Lower leg skin (tissue), 4 donors: ENCODE data around the gene TMTC1. TPM values are rescaled to one million over a fixed set of nuclear protein-coding genes. Genes with fewer than 3 reads are reported as not detected.

ENCODE experiments used
- DNase-seq, 2 donors: peaks; one replicate each; pipeline ENCODE4 v3.0.0-alpha.2; 2019; ENCODE audit warnings: low spot score in 2 of 2
- H3K4me3 ChIP-seq: fragments of 200-600 bp; sonication (generic); 2 replicates; pipeline ENCODE4 v1.5.1; 2017; ENCODE audit warnings: mild to moderate bottlenecking, low read depth; ENCODE audit not compliant: poor library complexity, severe bottlenecking
- CTCF ChIP-seq, 3 donors: fragments of 450-650 bp; IDR thresholded peaks; one replicate each; pipeline ENCODE4 v1.5.1; 2016; ENCODE audit warnings: antibody characterized with exemption in 3 of 3, mild to moderate bottlenecking in 3 of 3, moderate library complexity in 2 of 3
- POLR2A ChIP-seq, 2 donors: fragments of 450-650 bp; IDR thresholded peaks; one replicate each; pipeline ENCODE4 v1.6.1; 2016 to 2017; ENCODE audit warnings: antibody characterized with exemption in 2 of 2, mild to moderate bottlenecking in 1 of 2, moderate library complexity in 1 of 2
- WGBS, 2 donors: methylation state at CpG; one replicate each; pipeline ENCODE4 v1.1.5; 2018; 5-methylcytosine and 5-hydroxymethylcytosine counted together
- intact Hi-C: fragments of 100-400 bp; cut with DNase I; formaldehyde crosslinking; loops from one replicate; pipeline ENCODE4 v1.15.0; 2023; ENCODE audit warnings: low total_unique reads
- total RNA-seq, 4 donors: library from RNA; depleted of rRNA; stranded (reverse); fragments of >200 nt; gene quantifications; one replicate each; pipeline ENCODE4 v1.1.0, GENCODE V29; 2016

The TMTC1 gene
- total RNA-seq, 4 donors from 2014 or later = 14.1 to 38.2 (median 18.5) TPM

DNA sequence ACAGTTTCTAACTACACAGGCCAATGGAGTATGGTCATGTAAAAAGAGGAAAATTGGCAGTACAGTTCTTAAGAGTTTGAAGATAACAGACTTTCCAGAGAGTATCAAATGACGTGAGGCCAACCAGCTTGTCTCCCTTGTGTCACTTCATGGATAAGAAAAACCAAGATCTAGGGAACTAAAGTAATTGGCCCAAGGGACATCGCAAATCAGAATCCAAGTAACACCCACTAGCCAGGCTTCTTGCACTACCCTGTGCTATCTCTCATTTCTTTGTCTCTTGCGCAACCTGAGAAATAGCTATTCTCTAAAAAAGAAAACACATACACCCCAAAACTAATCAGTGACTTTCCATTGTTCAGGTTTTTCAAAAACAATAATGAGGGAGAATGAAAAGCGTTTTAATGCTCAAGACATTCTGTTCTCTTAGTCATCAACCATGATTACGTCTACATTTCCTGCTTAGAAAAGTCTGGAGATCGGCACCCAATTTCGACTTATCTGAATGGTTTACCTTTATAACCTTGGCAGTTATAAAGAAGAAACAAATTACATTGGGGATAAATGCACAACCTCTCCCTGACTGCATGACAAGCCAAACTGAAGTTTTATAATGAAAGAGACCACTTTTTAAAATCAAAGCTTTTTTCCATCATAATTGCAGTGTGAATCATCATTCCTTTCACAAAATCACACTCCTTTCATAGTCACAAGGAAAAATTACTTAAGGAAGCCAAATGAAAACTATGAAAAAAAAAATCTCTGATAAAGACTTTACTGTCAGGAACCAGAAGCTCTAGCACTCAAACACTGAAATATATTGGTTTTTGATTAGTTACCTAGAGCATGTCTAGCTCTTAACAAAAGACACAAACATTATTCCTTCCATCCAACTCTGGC, 42.1 kb downstream of the TMTC1 start:
- intact Hi-C loops = loop anchor here (1.0 kb wide), 1 partner anchor 12 kb away; no protein-coding TSS in a partner anchor

GRCh38 chr12:29739279-29739991, 44.3 kb downstream of the TMTC1 start:
- TF ChIP-seq POLR2A (IDR thresholded peaks at IDR 0.05) (no peak), CTCF (IDR thresholded peaks at IDR 0.05) (no peak)
- intact Hi-C loops = no loop called here
- no peak overlapping the region for H3K4me3 ChIP-seq
- DNase-seq = no peak
- WGBS, 2 donors = 91 to 93% methylated on average over 10 of the region's 10 CpGs

More for the DNA sequence above, 42.1 kb downstream of the TMTC1 start:
- whole genome bisulfite sequencing, 2 donors = 72 to 73% methylated on average over 7 of the region's 7 CpGs
- H3K4me3 ChIP-seq = no peak overlapping the region
- DNase-seq = no peak
- TF ChIP-seq POLR2A (IDR thresholded peaks at IDR 0.05) (no peak), CTCF (IDR thresholded peaks at IDR 0.05) (no peak)

- intact Hi-C loops = no loop called here
- no peak for TF ChIP-seq POLR2A (IDR thresholded peaks at IDR 0.05)
- no peak for TF ChIP-seq CTCF (IDR thresholded peaks at IDR 0.05)
- H3K4me3 ChIP-seq = no peak overlapping the region
- no peak for DNase-seq
- 64 to 76% methylated on average over 3 of the region's 3 CpGs for WGBS, 2 donors
Measured at GRCh38 chr12:29738365-29738764, 45.4 kb downstream of the TMTC1 start.

- TF ChIP-seq CTCF (IDR thresholded peaks at IDR 0.05) (no peak), POLR2A (IDR thresholded peaks at IDR 0.05) (no peak)
- 57 to 68% methylated on average over 4 of the region's 4 CpGs for WGBS, 2 donors
- intact Hi-C loops = no loop called here
- no peak for DNase-seq
- H3K4me3 ChIP-seq = no peak overlapping the region
Measured at GRCh38 chr12:29737644-29738043, 46.1 kb downstream of the TMTC1 start.

DNA sequence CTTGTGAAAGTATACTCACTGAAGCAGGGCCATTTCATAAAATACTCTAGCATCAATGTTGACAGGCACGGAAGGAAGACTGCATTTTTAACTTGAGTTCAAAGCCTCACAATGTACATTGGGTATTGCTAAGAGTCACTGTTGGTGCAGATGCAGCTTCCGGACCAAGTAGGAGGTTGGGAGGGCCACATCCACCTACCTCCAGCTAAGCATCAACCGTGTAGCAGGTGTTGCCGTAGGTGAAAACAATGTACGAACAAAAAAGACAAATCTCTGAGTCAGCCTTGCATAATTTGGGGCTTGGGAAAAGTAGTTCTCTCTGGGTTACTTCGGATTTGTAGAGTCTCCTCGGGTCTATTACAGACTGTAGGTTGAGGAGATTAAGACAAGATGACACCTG, 48.1 kb downstream of the TMTC1 start:
- no peak overlapping the region for H3K4me3 ChIP-seq
- TF ChIP-seq POLR2A (IDR thresholded peaks at IDR 0.05) = no peak
- no peak for TF ChIP-seq CTCF (IDR thresholded peaks at IDR 0.05)
- intact Hi-C loops = no loop called here

More for the DNA sequence above, 48.1 kb downstream of the TMTC1 start:
- no peak for DNase-seq
- 76 to 82% methylated on average over 7 of the region's 7 CpGs for WGBS, 2 donors
